NOMO-1 treated with dmso at 0.1 percent for 144 hours (cell line): Measurements from ENCODE around the gene RELN.
"Not testable (repeated sequence)": the region's sequence is repeated elsewhere in the genome, so short reads cannot be mapped to it uniquely, and the experiment has no call there.

ENCODE experiments used
- DNase-seq: peaks from one replicate; lab custom pipeline; 2025; ENCODE audit not compliant: unreplicated experiment; lab: John Stamatoyannopoulos, UW

The RELN gene

DNA sequence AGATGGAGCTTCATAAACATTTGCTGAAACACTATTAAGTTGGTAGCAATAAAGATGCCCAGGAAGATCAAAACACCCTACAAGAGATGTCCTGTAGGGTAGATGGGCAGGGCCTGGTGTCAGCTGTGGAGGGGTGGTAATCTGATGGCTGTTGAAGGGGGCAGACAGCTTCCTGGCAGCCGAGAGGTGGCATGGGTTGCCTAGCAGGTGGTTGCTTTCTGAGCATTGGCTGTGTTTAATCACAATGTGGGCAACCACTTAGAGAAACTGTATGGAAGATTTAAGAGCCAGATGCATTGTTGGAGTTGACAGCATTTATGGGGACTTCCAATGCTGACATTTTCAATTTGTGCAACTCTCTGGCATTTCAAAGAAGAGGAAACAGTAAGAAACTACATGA is 463.5 kb downstream of the RELN start:
- DNase-seq: no peak

DNA sequence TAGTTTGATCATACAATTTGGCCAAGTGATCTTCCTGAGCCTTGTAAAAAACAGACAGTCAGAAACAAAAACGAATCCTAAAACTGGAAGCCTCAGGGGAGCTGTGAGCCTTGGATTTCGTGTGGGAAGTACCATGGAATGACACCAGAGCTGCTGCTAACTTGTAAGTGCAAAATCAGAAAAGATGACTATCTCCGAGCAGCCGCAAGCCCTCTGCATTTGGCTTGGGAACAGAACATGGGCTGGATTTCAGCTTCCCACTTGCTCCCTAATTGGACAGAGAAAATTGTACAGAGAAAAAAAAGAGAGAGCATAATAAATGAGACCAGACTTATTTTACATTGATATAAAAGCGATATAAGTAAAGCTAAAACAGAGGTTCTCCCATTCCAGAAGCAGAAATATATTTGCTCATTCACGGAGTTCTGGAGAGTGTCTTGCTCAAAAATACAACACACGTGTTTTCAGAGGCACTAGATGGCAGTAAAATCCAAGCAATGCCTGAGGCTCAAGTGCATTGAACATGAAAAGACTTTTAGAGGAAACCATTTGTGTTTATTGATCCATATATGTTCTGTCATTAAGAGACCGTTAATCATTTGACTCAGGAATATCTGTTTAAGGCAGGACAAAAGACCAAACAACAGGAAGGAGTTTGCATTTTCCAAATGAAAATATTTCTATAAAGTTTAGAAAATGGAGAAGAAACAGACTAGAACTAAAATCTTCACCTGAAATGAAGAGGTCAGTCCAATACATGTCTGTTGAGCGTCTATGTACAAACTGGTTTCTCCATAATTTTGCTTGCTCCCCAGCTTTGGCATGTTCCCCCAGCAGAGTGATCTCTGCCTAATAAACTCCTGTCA is 465.2 kb downstream of the RELN start:
- DNase-seq: no peak

DNA sequence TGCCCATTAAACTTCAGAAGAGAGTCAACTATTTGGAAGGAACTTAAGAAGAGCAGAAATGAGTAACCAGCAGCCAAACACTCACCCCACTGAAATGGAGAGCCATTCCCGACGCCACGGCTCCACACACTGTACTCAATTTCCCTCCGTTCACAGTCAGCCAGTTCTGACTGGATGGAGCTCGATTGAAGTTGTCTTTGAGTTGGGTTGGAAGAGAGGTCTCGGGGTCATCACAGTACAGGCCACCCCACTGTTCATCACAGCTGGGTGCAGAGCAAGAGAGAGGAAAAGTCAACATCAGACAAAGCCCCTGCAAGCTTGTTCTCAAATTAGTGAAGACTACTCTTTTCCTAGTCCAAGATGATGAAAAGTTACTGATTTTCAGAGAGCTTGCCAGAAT is 467.5 kb downstream of the RELN start:
- no peak for DNase-seq

DNA sequence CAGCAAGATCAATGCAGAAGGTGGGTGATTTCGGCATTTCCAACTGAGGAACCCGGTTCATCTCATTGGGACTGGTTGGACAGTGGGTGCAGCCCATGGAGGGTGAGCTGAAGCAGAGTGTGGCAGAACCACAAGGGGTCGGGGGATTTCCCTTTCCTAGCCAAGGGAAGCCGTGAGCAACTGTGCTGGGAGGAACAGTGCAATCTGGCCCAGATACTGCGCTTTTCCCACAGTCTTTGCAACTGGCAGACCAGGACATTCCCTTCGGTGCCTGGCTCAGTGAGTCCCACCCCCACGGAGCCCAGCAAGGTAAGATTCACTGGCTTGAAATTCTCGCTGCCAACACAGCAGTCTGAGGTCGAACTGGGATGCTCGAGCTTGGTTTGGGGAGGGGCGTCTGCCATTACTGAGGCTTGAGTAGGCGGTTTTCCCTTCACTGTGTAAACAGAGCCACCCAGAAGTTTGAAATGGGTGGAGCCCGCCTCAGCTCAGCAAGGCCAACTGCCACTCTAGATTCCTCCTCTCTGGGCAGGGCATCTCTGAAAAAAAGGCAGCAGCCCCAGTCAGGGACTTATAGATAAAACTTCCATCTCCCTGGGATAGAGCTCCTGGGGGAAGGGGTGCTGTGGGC is 484.8 kb downstream of the RELN start:
- no peak for DNase-seq

DNA sequence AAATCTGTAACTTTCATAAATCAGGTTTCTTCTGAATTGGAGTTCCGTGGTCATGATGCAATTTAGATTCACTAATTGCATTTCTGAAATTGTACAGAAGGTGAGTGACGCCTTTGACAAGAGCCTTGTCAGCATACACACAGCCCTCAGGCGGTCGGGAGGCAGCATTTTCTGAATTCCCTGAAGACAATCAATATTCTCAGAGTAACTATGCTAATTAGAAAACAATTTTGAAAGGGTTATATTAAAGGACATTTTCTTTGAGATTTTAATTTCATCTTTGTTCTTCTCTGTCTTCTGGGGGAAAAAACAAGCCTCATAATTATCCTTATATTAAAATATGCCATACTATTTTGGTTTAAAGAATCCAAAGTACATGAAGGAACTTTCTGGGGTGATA is 488.3 kb downstream of the RELN start:
- no peak for DNase-seq

DNA sequence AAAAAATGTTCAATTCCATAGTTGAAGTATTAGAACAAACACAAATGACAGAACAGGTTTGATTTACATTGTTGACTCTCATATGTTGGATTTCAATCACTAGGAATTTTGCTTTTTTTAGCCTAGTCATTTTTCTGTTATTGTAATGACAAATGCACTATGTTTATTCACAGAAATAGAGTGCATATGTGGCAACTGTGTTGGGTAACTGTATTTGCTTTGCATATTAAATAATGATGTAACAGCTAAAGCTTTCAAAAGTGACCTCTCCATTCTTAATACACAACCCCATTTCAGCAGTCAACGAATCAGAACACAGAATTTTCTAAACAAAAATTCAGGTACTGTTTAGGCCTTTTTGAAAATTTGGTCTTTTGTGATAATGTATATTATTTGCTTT is 489.5 kb downstream of the RELN start:
- no peak for DNase-seq

DNA sequence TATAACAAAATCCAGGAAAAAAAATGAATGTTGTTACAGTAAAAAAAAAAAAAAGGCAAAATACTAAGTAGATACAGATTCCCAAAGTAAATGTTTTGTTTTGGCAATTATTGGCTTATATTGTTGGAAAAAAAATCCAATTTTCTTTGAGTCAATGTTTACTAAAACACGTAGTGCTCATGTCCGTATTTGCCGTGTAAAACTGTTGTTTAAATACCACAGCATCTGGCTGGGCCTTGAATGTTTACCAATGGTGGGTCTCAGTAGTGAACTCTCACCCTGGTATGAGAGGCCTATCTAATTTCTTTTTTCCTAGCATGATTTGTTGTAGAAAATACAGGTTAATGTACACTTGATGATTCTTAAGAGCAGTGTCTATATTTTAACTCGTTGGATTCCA is 502.0 kb downstream of the RELN start:
- DNase-seq: no peak

DNA sequence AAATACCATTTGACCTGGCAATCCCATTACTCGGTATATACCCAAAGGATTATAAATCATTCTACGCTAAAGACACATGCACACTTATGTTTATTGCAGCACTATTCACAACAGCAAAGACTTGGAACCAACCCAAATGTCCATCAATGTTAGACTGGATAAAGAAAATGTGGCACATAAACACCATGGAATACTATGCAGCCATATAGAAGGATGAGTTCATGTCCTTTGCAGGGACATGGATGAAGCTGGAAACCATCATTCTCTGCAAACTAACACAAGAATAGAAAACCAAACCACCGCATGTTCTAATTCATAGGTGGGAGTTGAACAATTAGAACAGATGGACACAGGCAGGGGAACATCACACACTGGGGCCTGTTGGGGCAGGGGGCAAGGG is 502.6 kb downstream of the RELN start:
- not testable (repeated sequence) for DNase-seq

DNA sequence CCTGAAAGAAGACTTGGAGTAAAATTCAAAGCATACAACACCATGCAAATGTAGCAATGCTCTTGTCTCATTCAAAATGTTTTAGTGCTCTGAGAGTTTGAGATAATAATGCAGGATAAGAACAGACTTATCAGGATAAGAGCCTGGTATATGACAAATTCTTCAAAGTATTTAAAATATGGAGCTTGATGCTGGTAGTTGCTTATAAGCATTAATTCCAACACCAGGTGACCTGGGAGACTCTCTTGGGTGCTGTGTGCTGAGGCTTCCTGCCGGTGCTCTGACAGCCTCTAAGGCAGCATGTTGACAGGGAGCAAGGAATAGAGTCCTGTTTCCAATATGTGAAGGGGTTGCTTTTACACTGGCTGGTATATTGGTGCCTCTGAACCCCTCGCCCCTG is 508.7 kb downstream of the RELN start:
- DNase-seq: no peak

DNA sequence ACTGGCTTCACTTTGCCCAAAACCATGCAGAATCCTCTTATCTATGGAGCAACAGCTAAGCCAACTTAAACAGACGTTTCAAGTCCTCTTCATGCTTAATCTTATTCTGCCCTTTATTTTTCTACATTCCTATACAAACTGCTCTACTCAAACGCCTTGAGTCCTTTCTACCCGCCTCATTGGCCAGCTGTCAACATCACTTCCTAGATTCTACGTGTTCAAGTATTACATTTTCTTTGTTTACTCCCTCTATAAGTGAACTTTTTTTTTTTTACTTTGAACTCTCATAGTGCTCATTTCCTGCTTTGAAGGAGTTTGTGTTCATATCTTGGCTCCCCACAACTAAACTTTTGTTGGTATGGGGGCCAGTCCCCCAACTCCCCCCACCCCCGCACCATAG is 514.5 kb downstream of the RELN start:
- no peak for DNase-seq

DNA sequence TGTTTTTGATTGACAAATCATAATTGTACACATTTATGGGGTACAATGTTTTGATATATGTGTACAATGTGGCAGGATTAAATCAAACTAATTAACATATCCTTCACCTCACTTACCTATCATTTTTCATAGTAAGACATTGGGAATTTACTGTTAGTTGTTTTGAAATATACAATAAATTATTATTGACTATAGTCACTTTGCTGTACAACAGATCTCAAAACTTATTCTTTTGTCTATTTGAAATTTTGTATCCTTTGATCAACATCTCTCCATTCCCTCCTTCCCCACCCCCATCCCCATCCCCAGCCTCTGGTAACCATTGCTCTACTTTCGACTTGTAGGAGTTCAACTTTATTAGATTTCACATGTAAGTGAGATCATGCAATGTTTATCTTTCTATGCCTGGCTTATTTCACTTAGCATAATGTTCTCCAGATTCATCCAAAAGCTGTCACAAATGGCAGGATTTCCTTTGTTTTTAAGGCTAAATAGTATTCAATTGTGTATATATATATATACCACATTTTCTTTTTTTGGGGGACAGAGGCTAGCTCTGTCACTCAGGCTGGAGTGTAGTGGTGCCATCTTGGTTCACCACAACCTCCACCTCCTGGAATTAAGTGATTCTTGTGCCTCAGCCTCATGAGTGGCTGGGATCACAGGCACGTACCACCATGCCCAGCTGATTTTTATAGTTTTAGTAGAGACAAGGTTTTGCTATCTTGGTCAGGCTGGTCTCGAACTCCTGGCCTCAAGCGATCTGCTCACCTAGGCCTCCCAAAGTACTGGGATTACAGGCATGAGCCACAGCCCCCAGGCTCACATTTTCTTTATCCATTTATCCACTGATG is 520.1 kb downstream of the RELN start:
- DNase-seq: no peak

DNA sequence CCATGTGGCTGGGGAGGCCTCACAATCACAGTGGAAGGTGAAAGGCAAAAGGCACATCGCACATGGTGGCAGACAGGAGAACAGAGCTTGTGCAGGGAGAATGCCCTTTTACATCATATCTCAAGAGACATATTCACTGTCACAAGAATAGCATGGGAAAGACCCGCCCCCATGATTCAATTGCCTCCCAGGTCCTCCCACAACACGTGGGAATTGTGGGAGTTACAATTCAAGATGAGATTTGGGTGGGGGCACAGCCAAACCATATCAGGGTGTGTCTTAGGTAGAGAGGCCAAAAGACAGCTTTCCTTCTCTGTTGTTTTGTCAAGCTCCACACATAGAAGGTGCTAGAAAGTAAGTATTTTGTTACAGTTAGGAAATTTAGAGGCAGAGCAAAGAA is 522.6 kb downstream of the RELN start:
- no peak for DNase-seq

DNA sequence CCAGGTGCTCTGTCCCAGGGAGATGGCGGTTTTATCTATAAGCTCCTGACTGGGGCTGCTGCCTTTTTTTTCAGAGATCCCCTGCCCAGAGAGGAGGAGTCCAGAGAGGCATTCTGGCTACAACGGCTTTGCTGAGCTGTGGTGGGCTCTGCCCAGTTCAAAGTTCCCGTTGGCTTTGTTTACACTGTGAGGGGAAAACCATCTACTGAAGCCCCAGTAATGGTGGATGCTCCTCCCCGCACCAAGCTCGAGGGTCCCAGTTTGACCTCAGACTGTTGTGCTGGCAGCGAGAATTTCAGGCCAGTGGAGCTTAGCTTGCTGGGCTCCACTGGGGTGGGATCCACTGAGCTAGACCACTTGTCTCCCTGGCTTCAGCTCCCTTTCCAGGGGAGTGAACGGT is 527.1 kb downstream of the RELN start:
- no peak for DNase-seq

DNA sequence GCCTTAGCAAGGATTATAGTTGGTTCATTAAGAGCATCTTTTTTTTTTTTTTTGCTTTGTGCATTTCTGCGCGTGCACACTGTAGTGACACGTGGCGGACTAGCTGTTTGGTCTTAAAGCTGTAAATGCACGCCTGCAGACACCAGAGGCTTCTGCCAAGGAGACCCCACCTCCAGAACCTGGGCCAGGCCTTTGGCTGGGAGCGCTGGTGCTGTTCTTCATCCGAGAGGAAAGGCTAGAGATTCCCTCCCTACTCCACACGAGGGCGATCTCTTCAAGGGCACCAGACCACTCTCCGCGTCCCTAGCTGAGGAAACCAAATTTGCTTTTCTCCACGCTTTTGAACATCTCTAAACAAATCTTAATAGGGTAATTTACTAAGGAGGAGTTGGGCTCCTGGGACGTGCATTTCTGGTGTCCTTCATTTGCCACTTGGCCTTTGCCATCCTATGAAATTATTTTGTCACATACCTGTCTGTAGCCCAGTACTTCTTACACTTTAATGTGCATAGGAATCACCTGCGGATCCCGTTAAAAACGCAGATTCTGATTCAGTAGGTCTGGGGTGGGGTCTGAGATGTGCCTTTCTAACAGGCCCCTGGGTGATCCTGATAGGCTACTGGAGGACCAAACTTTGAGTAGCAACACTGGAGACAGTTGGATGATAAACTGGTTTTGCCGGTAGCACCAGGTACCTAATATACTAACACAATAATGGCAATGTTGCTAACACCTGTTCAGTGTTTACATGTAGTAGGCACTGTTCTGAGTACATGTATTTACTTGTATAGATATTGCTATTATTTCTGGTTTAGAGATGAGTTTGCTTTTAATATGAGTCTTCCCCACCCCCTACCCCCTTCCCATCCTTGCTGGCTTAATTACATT is 542.1 kb downstream of the RELN start:
- DNase-seq: no peak

DNA sequence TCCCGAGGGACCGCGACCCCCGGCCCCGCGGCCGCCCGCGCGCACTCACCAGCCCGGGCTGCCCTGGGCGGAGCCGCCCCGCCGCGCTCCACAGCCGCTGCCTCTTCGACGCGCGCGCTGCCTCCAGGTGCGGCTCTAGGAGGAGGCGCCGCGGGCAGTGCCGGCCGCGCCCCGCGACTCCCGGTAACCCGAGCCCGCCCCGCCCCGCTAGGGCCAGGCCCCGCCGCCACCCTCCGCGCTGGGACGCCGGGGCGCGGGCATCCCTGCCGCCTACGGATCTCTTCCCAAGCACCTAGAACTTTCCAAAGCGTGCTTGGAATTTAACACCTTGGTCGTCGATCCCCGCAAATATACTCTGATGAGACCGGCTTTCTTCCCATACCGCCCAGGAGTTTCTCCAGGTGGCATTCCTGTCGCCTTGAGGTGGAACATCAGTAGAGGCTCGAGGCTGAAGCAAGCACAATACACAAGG is 543.4 kb downstream of the RELN start, which contains the start of gene SLC26A5:
Gene SLC26A5, minus strand, starts transcription at position 159 of the 472 bp plus-strand sequence. CDS start 24,693 bp downstream, outside the sequence.
- no peak for DNase-seq

DNA sequence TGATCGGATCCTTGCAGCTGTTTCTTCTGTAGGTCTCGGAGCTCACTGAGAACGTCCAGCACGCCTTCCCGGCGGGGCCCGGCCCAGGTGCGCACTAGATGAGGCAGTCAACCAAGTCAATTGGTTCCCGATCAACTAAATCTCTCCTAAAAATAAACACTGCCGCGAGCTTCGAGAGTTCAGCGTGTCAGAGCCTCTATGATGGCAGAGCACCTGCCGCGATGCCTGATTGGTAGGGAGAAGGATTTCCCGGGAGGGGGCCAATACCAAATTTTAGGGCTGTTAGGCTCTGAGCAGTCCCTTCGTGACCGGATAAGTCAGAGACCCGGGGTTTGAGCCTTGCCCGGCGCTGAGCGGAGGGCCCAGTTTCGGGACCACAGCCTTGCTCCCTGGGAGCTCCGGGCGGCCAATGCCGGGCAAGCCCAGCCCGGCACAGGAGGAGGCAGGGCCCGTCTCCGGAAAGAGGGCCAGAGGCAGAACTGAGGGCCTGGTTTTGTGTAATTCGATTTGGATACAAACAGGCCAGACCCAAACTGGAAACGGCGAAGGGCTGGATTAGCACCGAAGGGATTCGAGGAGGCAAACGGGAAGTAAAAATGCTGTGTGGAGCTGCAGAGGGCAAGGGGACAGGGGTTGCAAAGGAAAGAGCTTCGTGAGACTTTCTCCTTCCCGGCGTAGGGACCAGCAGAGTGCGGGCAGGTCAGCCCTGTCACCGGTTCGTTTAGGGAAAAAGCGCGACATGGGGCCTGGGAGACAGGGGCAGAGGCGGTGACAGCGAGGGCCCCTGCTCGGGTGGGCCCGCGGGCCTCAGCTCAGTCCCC is 544.0 kb downstream of the RELN start:
- DNase-seq: no peak

DNA sequence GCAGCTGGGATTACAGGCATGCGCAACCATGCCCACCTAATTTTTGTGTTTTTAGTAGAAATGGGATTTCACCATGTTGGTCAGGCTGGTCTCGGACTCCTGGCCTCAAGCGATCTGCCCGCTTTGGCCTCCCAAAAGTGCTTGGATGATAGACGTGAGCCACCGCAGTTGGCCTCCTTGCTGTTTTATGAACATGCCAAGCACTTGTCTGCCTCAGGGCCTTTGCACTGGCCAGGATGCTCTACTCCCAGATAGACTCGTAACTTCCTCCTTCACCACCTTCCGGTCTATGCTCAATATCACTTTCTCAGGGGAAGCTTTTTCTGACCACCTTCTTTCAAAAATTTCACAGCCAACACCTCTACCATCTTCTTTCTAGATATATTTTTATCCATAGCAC is 549.8 kb downstream of the RELN start:
- no peak for DNase-seq

DNA sequence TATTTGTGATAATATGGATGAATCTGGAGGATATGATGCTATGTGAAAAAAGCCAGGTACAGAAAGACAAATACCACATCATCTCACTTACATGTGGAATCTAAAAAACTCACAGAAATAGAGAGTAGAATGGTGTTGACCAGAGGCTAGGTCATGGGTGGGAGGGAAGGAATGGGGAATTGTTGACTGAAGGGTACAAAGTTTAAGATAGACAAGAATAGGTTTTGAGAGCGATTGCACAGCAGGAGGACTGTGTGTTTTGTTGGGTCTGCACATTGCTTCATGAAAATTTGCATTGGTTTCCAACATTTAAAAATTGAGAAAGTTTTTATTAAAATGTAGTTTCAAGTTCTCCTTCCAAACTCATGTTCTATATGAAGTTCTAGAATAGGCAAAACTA is 551.8 kb downstream of the RELN start:
- no peak for DNase-seq

DNA sequence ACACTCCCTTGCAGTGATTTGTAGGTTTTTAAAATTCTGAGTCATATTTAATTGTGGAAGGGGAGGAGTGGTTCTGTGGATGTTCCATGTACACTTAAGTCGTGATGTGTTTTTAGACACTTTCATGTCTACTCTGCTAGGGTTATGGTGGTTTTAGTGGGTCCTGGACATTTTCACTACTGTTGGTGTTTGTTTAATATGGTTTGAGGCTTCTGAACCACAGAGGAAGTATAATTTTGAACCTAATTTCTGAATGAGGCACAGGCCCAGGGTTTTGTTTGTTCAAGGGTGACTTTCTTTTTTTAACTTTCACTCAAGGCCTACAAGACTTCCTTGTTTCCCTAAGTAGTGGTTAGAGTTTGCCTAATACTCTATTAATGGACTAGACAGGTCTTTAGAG is 556.7 kb downstream of the RELN start:
- no peak for DNase-seq

DNA sequence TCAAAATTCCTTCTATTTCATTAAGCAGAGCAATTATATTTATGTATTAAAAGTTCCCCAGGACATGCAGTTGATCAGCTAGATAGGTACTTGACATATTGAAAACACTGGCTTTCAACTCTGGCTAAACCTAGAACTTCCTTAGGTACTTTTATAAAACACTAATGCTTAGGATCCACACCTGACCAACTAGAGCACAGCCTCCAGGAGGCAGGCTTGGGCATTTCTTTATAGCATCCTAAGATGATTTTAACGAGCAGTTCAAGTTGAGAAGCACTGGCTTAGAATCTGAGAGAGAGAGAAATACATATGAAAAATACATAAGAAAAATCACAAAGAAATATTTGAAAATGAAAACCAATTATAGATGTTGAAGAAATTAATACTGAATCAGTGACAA is 564.3 kb downstream of the RELN start:
- no peak for DNase-seq
